ENCODE measurements around the gene GRHL3. TPM values are rescaled to one million over a fixed set of nuclear protein-coding genes. Genes with fewer than 3 reads are reported as not detected.

Gene GRHL3
- total RNA-seq, 1 donor from 2014 or later, result not detected

- no peak for TF ChIP-seq CTCF (IDR thresholded peaks at IDR 0.05; ENCODE audit: borderline replicate concordance)
Measured at GRCh38 chr1:24351247-24351646, 32.1 kb downstream of the GRHL3 start.

GRCh38 chr1:24351918-24352627 is 32.9 kb downstream of the GRHL3 start:
- no peak for TF ChIP-seq CTCF (IDR thresholded peaks at IDR 0.05; ENCODE audit: borderline replicate concordance)
- no peaks in the 10 kb centered on the region for H3K36me3 ChIP-seq
- DNase-seq, result no peak

More at GRCh38 chr1:24351247-24351646, 32.1 kb downstream of the GRHL3 start:
- no peaks in the 10 kb centered on the region for H3K9me3 ChIP-seq (replicated peaks)
- no peak overlapping the region for H3K4me3 ChIP-seq
- DNase-seq, result no peak
- intact Hi-C loops (cut with micrococcal nuclease), result no loop called here
- H3K4me1 ChIP-seq, result no peaks in the 10 kb centered on the region
- H3K36me3 ChIP-seq, result no peaks in the 10 kb centered on the region
- no peak overlapping the region for H3K27ac ChIP-seq (replicated peaks)
- peaks cover 4% of the 10 kb centered on the region for H3K27me3 ChIP-seq (ENCODE audit: low read depth)

GRCh38 chr1:24353292-24353891 is 34.2 kb downstream of the GRHL3 start:
- H3K27me3 ChIP-seq (ENCODE audit: low read depth), result no peaks in the 10 kb centered on the region
- H3K9me3 ChIP-seq (replicated peaks), result no peaks in the 10 kb centered on the region
- TF ChIP-seq CTCF (IDR thresholded peaks at IDR 0.05; ENCODE audit: borderline replicate concordance), result no peak
- H3K4me1 ChIP-seq, result no peaks in the 10 kb centered on the region
- peaks cover 8% of the 10 kb centered on the region for H3K36me3 ChIP-seq
- intact Hi-C loops (cut with micrococcal nuclease), result no loop called here
- DNase-seq, result no peak
- no peak overlapping the region for H3K4me3 ChIP-seq
- no peak overlapping the region for H3K27ac ChIP-seq (replicated peaks)

More at GRCh38 chr1:24351918-24352627, 32.9 kb downstream of the GRHL3 start:
- Histone ChIP-seq H3K9me3 (replicated peaks) (no peaks in the 10 kb centered on the region), H3K27me3 (ENCODE audit: low read depth) (peaks cover 4% of the 10 kb centered on the region), H3K27ac (replicated peaks) (no peak overlapping the region), H3K4me1 (no peaks in the 10 kb centered on the region), H3K4me3 (no peak overlapping the region)
- intact Hi-C loops (cut with micrococcal nuclease), result no loop called here

GRCh38 chr1:24355466-24355865 is 36.3 kb downstream of the GRHL3 start:
- Histone ChIP-seq H3K27me3 (ENCODE audit: low read depth) (no peaks in the 10 kb centered on the region), H3K4me3 (no peak overlapping the region), H3K9me3 (replicated peaks) (no peaks in the 10 kb centered on the region), H3K36me3 (peaks cover 16% of the 10 kb centered on the region), H3K27ac (replicated peaks) (no peak overlapping the region), H3K4me1 (no peaks in the 10 kb centered on the region)
- TF ChIP-seq CTCF (IDR thresholded peaks at IDR 0.05; ENCODE audit: borderline replicate concordance), result no peak
- intact Hi-C loops (cut with micrococcal nuclease), result no loop called here
- no peak for DNase-seq

- H3K4me1 ChIP-seq, result no peaks in the 10 kb centered on the region
- no peak overlapping the region for H3K4me3 ChIP-seq
- H3K27ac ChIP-seq (replicated peaks), result no peak overlapping the region
- no peaks in the 10 kb centered on the region for H3K9me3 ChIP-seq (replicated peaks)
- no peak for DNase-seq
- H3K27me3 ChIP-seq (ENCODE audit: low read depth), result no peaks in the 10 kb centered on the region
- no peak for TF ChIP-seq CTCF (IDR thresholded peaks at IDR 0.05; ENCODE audit: borderline replicate concordance)
- intact Hi-C loops (cut with micrococcal nuclease), result no loop called here
- H3K36me3 ChIP-seq, result peaks cover 16% of the 10 kb centered on the region
Measured at GRCh38 chr1:24357038-24357437, 37.9 kb downstream of the GRHL3 start.

Measured in left ventricle myocardium inferior (tissue), 1 donor.